Raji (cell line): Measurements from ENCODE around the gene SLC29A2.
A peak's percentile ranks its signal among the peaks of the same experiment; 100 is the strongest.

Source experiments
- POLR2A ChIP-seq: IDR thresholded peaks from 2 replicates; pipeline ENCODE4 v1.6.1; 2011; ENCODE audit warnings: low read depth, low read length, control low read depth; ENCODE audit not compliant: insufficient read depth

The SLC29A2 gene

GRCh38 chr11:66363805-66364535, 7.6 kb downstream of the SLC29A2 start:
- no peak for TF ChIP-seq POLR2A

GRCh38 chr11:66363187-66363601, 8.4 kb downstream of the SLC29A2 start:
- TF ChIP-seq POLR2A = 0 out of 2 replicates have a peak, but pooled peaks have one; percentile 12

- no peak for TF ChIP-seq POLR2A
Observed at GRCh38 chr11:66362481-66363147, 8.9 kb downstream of the SLC29A2 start.

GRCh38 chr11:66361502-66361941, 10.0 kb downstream of the SLC29A2 start:
- TF ChIP-seq POLR2A = peak; percentile 13; the same call in 1 of the 2 replicates

- TF ChIP-seq POLR2A = 0 out of 2 replicates have a peak, but pooled peaks have one; percentile 20
Observed at GRCh38 chr11:66360406-66361073, 11.0 kb downstream of the SLC29A2 start.

- TF ChIP-seq POLR2A = peak; percentile 31
Observed at GRCh38 chr11:66359662-66360087, 11.9 kb downstream of the SLC29A2 start.

- no peak for TF ChIP-seq POLR2A
Observed at GRCh38 chr11:66349084-66349386, 22.5 kb downstream of the SLC29A2 start.

GRCh38 chr11:66347425-66348276, 23.9 kb downstream of the SLC29A2 start, which contains the start of gene B4GAT1:
TSS of gene B4GAT1 (minus strand) at chr11:66347629. CDS start at chr11:66347545, 84 bp downstream.
- peak; percentile 68 for TF ChIP-seq POLR2A

- no peak for TF ChIP-seq POLR2A
Observed at GRCh38 chr11:66346476-66347424, 24.8 kb downstream of the SLC29A2 start.

GRCh38 chr11:66345316-66345649, 26.3 kb downstream of the SLC29A2 start:
- no peak for TF ChIP-seq POLR2A

- TF ChIP-seq POLR2A = peak; percentile 95
Observed at GRCh38 chr11:66344550-66345315, 26.8 kb downstream of the SLC29A2 start, which contains the start of gene BRMS1. TSS of gene BRMS1 (minus strand) at chr11:66345104. CDS start at chr11:66342234, 2,870 bp downstream.

- no peak for TF ChIP-seq POLR2A
Observed at GRCh38 chr11:66343176-66343575, 28.4 kb downstream of the SLC29A2 start.

GRCh38 chr11:66341502-66342126, 29.9 kb downstream of the SLC29A2 start:
- no peak for TF ChIP-seq POLR2A
